ENCODE measurements around the gene DCBLD2. TPM values are rescaled to one million over a fixed set of nuclear protein-coding genes. Genes with fewer than 3 reads are reported as not detected.

Gene DCBLD2
- total RNA-seq, 2 experiments from 2014 or later, result 11.9 to 12.0 TPM

DNA sequence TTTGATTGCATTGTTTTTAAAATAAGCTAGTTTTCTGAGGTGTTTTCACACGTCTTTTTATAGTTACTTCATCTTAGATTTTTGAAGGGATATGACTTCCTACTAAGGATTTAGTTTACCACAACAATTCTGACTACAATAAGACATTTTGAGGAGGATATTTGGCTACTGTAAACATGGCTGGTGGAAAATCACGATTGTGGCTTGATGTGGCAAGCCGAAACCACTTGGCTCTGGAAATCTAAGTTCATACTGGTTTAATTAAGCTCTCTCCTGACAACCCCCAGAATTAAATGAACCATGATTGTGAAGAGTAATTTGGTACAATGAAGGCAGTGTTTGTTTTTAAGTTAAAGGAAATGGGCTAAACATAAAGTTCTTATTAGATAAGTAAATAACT lies 107.5 kb downstream of the DCBLD2 start:
- Histone ChIP-seq H3K9me2 (ENCODE audit: insufficient read depth, low read length) (no peaks in the 10 kb centered on the region), H3K4me3 (ENCODE audit: low read depth, low read length, poor library complexity, severe bottlenecking) (no peak overlapping the region), H3K4me2 (ENCODE audit: low read length) (no peak overlapping the region), H3K36me3 (ENCODE audit: insufficient read depth, low read length) (no peaks in the 10 kb centered on the region), H4K20me1 (ENCODE audit: insufficient read depth, low read length) (no peaks in the 10 kb centered on the region), H3K4me1 (ENCODE audit: insufficient read depth, low read length, poor library complexity, severe bottlenecking) (no peaks in the 10 kb centered on the region), H2AFZ (ENCODE audit: low read length) (no peak overlapping the region), H3K27ac (ENCODE audit: low read depth, low read length, poor library complexity, severe bottlenecking) (no peak overlapping the region), H3K9me3 (ENCODE audit: low read length) (no peaks in the 10 kb centered on the region), H3K79me2 (ENCODE audit: insufficient read depth, low read depth, low read length) (no peaks in the 10 kb centered on the region)
- ChIA-PET CTCF (ENCODE audit: unreplicated experiment) (no interaction called here), POLR2A (interaction anchor here (0.6 to 1.4 kb wide), 4 partner anchors 12 to 167 kb away, joined by 3 to 7 read pairs (median 4); no protein-coding TSS in a partner anchor)
- TF ChIP-seq EZH2phosphoT487 (IDR thresholded peaks at IDR 0.05; ENCODE audit: borderline replicate concordance, low read depth, low read length), result no peak
- TF ChIP-seq, protein P1, sequence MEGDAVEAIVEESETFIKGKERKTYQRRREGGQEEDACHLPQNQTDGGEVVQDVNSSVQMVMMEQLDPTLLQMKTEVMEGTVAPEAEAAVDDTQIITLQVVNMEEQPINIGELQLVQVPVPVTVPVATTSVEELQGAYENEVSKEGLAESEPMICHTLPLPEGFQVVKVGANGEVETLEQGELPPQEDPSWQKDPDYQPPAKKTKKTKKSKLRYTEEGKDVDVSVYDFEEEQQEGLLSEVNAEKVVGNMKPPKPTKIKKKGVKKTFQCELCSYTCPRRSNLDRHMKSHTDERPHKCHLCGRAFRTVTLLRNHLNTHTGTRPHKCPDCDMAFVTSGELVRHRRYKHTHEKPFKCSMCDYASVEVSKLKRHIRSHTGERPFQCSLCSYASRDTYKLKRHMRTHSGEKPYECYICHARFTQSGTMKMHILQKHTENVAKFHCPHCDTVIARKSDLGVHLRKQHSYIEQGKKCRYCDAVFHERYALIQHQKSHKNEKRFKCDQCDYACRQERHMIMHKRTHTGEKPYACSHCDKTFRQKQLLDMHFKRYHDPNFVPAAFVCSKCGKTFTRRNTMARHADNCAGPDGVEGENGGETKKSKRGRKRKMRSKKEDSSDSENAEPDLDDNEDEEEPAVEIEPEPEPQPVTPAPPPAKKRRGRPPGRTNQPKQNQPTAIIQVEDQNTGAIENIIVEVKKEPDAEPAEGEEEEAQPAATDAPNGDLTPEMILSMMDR (conservative IDR thresholded peaks at IDR 0.05; ENCODE audit: low read length), result no peak
- BruUV-seq (replicated peaks), result no TSS peak
- intact Hi-C loops (cut with micrococcal nuclease; ENCODE audit: unreplicated experiment), result no loop called here
- no peak for DNase-seq (ENCODE audit: low spot score)

DNA sequence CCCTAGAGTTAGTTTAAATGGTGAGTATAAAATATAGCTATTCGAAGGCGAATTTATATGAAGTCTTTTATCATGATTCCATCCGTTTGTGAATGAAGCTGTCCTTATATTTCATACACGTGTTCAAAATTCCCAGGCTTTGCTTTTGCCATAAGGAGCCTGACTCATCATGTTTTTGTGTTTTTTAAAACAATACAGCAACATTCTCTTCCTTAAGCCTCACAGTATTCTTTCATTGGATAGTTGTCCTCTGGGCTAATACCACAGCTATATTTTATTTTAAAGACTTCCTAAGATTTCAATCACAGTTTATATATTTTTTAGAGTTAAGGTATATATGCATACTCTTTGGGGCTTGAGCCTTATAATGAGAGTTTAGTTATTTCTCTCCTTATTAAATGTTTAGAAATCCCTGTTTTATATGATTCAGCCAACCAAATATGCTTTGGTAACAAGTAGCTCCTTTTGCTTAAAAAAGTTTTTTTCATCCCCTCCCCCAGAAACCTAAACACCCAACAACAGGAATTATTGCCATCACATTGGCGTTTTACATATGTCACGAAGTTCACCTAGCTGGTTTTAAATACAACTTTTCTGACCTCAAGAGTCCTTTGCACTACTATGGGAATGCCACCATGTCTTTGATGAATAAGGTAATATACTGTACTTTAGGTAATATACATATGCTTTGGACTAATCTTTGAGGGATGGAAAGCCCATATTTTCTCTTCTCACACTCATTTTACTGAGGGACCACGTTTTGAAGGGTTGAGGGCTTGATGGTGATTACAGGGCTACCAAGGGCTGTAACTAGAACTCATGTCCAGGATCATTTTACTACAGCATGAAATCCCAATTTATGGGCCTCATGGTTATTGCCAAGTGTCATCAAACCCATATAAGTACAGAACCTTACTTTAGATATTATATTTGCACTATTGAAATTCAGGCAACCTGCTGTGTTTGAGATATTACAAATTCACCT lies 109.9 kb downstream of the DCBLD2 start:
- CTCF ChIA-PET (ENCODE audit: unreplicated experiment), result no interaction called here
- no peaks in the 10 kb centered on the region for H3K9me2 ChIP-seq (ENCODE audit: insufficient read depth, low read length)
- DNase-seq (ENCODE audit: low spot score), result no peak
- no peak overlapping the region for H2AFZ ChIP-seq (ENCODE audit: low read length)
- TF ChIP-seq EZH2phosphoT487 (IDR thresholded peaks at IDR 0.05; ENCODE audit: borderline replicate concordance, low read depth, low read length), result no peak
- TF ChIP-seq, protein P1 (conservative IDR thresholded peaks at IDR 0.05; ENCODE audit: low read length), result no peak
- intact Hi-C loops (cut with micrococcal nuclease; ENCODE audit: unreplicated experiment), result no loop called here
- no TSS peak for BruUV-seq (replicated peaks)
- H3K4me2 ChIP-seq (ENCODE audit: low read length), result no peak overlapping the region
- no peaks in the 10 kb centered on the region for H3K4me1 ChIP-seq (ENCODE audit: insufficient read depth, low read length, poor library complexity, severe bottlenecking)
- POLR2A ChIA-PET, result interaction anchor here (0.6 to 0.8 kb wide), 4 partner anchors 10 to 1602 kb away, joined by 3 read pairs; no protein-coding TSS in a partner anchor
- H3K4me3 ChIP-seq (ENCODE audit: low read depth, low read length, poor library complexity, severe bottlenecking), result no peak overlapping the region
- H3K36me3 ChIP-seq (ENCODE audit: insufficient read depth, low read length), result no peaks in the 10 kb centered on the region
- H4K20me1 ChIP-seq (ENCODE audit: insufficient read depth, low read length), result no peaks in the 10 kb centered on the region
- no peaks in the 10 kb centered on the region for H3K9me3 ChIP-seq (ENCODE audit: low read length)
- no peak overlapping the region for H3K27ac ChIP-seq (ENCODE audit: low read depth, low read length, poor library complexity, severe bottlenecking)
- H3K79me2 ChIP-seq (ENCODE audit: insufficient read depth, low read depth, low read length), result no peaks in the 10 kb centered on the region

DNA sequence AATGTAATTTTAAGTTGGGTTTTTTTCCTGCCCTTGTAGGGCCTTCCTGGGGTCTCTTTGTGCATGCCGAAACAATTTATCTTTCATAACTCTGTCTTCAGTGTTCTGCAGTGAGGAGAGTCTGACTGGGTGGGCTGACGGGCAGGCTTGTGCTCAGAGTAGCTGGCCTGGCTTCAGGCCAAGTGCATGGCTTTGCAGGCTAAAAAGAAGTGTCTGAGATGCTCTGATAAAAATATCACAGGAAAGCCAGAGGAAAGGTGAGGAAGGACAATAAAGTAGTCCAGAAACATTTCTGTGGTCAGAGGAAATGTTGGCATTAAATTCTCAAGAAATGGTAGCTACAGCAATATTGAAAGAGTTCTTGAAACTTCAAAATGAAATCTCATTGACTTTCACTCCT lies 112.8 kb downstream of the DCBLD2 start:
- Histone ChIP-seq H3K4me3 (ENCODE audit: low read depth, low read length, poor library complexity, severe bottlenecking) (no peak overlapping the region), H3K36me3 (ENCODE audit: insufficient read depth, low read length) (no peaks in the 10 kb centered on the region), H4K20me1 (ENCODE audit: insufficient read depth, low read length) (no peaks in the 10 kb centered on the region), H3K79me2 (ENCODE audit: insufficient read depth, low read depth, low read length) (no peaks in the 10 kb centered on the region), H3K4me2 (ENCODE audit: low read length) (no peak overlapping the region), H2AFZ (ENCODE audit: low read length) (no peak overlapping the region), H3K27ac (ENCODE audit: low read depth, low read length, poor library complexity, severe bottlenecking) (no peak overlapping the region), H3K9me3 (ENCODE audit: low read length) (no peaks in the 10 kb centered on the region), H3K4me1 (ENCODE audit: insufficient read depth, low read length, poor library complexity, severe bottlenecking) (no peaks in the 10 kb centered on the region), H3K9me2 (ENCODE audit: insufficient read depth, low read length) (no peaks in the 10 kb centered on the region)
- no peak for DNase-seq (ENCODE audit: low spot score)
- intact Hi-C loops (cut with micrococcal nuclease; ENCODE audit: unreplicated experiment), result no loop called here
- ChIA-PET POLR2A (interaction anchor here (1.0 kb wide), 1 partner anchor 11 kb away, joined by 3 read pairs; no protein-coding TSS in a partner anchor), CTCF (ENCODE audit: unreplicated experiment) (no interaction called here)
- no TSS peak for BruUV-seq (replicated peaks)
- no peak for TF ChIP-seq EZH2phosphoT487 (IDR thresholded peaks at IDR 0.05; ENCODE audit: borderline replicate concordance, low read depth, low read length)
- TF ChIP-seq, protein P1 (conservative IDR thresholded peaks at IDR 0.05; ENCODE audit: low read length), result no peak

All from OCI-LY7 (cell line).